Endothelial cell of umbilical vein (primary cell): ENCODE data around the gene TRANK1. TPM values are rescaled to one million over a fixed set of nuclear protein-coding genes. Genes with fewer than 3 reads are reported as not detected.

Experiments
- BruUV-seq: library from RNA; stranded (reverse); fragments of 400-500 nt; replicated peaks from 2 replicates; lab custom pipeline; 2021; lab: Mats Ljungman, UMichigan
- CTCF ChIA-PET: fragments of 300-600, 350-600 bp; sonication (Branson Sonifier 250); formaldehyde crosslinking; loops from one replicate; lab custom pipeline; 2021; ENCODE audit warnings: antibody characterized with exemption, inconsistent platforms; lab: Charles Lee
- POLR2A ChIA-PET: fragments of 300-600, 350-600 bp; sonication (Branson Sonifier 250); formaldehyde crosslinking; loops from one replicate; lab custom pipeline; 2021; ENCODE audit warnings: antibody characterized with exemption, inconsistent platforms; lab: Charles Lee
- DNase-seq: peaks from one replicate; pipeline ENCODE4 v3.0.0-alpha.2; 2011; ENCODE audit warnings: low read depth, low spot score
- FAIRE-seq: peaks from 2 replicates; lab custom pipeline; 2011; peaks lifted over from hg19 to GRCh38; lab: Jason Lieb, UNC
- H2AFZ ChIP-seq: 2 replicates; pipeline ENCODE4 v1.6.0; 2012; ENCODE audit warnings: low read depth, low read length, control low read depth, inconsistent platforms
- H3K27ac ChIP-seq: 2 replicates; pipeline ENCODE4 v1.5.1; 2011; ENCODE audit warnings: low read depth, mild to moderate bottlenecking, control low read depth, low read length, moderate library complexity; ENCODE audit not compliant: insufficient read depth
- H3K27me3 ChIP-seq, 2 experiments: 2 replicates each; pipeline versions ENCODE4 v1.6.0 to v1.6.1; 2011; ENCODE audit warnings: low read length in 2 of 2, mixed read lengths in 1 of 2; ENCODE audit not compliant: control insufficient read depth in 2 of 2, insufficient read depth in 2 of 2
- H3K36me3 ChIP-seq, 2 experiments: 2 replicates in 1 of 2; 3 replicates in 1 of 2; pipeline ENCODE4 v1.5.1; 2011; ENCODE audit warnings: low read length in 2 of 2, mild to moderate bottlenecking in 1 of 2, moderate library complexity in 1 of 2; ENCODE audit not compliant: control insufficient read depth in 2 of 2, insufficient read depth in 2 of 2; ENCODE audit errors: extremely low read depth in 1 of 2
- H3K4me1 ChIP-seq: 3 replicates; pipeline ENCODE4 v1.5.1; 2011; ENCODE audit warnings: mild to moderate bottlenecking, low read length; ENCODE audit not compliant: control insufficient read depth, insufficient read depth; ENCODE audit errors: extremely low read depth
- H3K4me2 ChIP-seq: 2 replicates; pipeline ENCODE4 v1.6.1; 2011; ENCODE audit warnings: low read length, control low read depth, mixed read lengths; ENCODE audit not compliant: insufficient read depth
- H3K4me3 ChIP-seq, 3 experiments: fragments of 200-600 bp in 1 of 3; sonication (generic), shearing (Covaris generic) in 1 of 3; replicated peaks in 1 of 3; 2 replicates each; pipeline ENCODE4 v1.5.1; 2011 to 2016; ENCODE audit warnings: control low read depth in 3 of 3, low read length in 3 of 3, mild to moderate bottlenecking in 2 of 3, inconsistent platforms in 1 of 3, low read depth in 1 of 3, moderate library complexity in 1 of 3; ENCODE audit not compliant: insufficient read depth in 1 of 3
- H3K79me2 ChIP-seq: 2 replicates; pipeline ENCODE4 v1.6.0; 2012; ENCODE audit warnings: low read length, inconsistent platforms; ENCODE audit not compliant: control insufficient read depth, insufficient read depth
- H3K9ac ChIP-seq: replicated peaks from 2 replicates; pipeline ENCODE3; 2011; ENCODE audit warnings: low read length, control low read depth; ENCODE audit not compliant: insufficient read depth; ENCODE audit errors: extremely low read depth
- H3K9me1 ChIP-seq: replicated peaks from 3 replicates; pipeline ENCODE4 v1.6.0; 2011; ENCODE audit warnings: mild to moderate bottlenecking, low read length; ENCODE audit not compliant: control insufficient read depth, insufficient read depth; ENCODE audit errors: extremely low read depth
- H3K9me3 ChIP-seq: replicated peaks from 2 replicates; pipeline ENCODE4 v1.5.1; 2012; ENCODE audit warnings: low read length, inconsistent platforms; ENCODE audit not compliant: control insufficient read depth, insufficient read depth
- H4K20me1 ChIP-seq: replicated peaks from 2 replicates; pipeline ENCODE3; 2011; ENCODE audit warnings: mild to moderate bottlenecking, low read length; ENCODE audit not compliant: control insufficient read depth, insufficient read depth; ENCODE audit errors: extremely low read depth
- CTCF ChIP-seq, 2 donors: IDR thresholded peaks; 1 replicate in 1 of 2; 2 replicates in 1 of 2; pipeline ENCODE4 v1.5.1; 2011; ENCODE audit warnings: low read length in 2 of 2, mild to moderate bottlenecking in 2 of 2, moderate library complexity in 2 of 2, control low read depth in 1 of 2, inconsistent platforms in 1 of 2, low read depth in 1 of 2; ENCODE audit not compliant: insufficient read depth in 1 of 2; ENCODE audit errors: extremely low read depth in 1 of 2
- EZH2 ChIP-seq: IDR thresholded peaks from 2 replicates; pipeline ENCODE4 v1.6.1; 2012; ENCODE audit warnings: borderline replicate concordance, low read depth, mild to moderate bottlenecking, moderate library complexity, low read length, inconsistent platforms; ENCODE audit not compliant: severe bottlenecking
- FOS ChIP-seq: IDR thresholded peaks from 2 replicates; pipeline ENCODE4 v1.6.1; 2011; ENCODE audit warnings: mild to moderate bottlenecking, low read length, moderate library complexity, borderline replicate concordance; ENCODE audit not compliant: insufficient read depth
- GATA2 ChIP-seq: IDR thresholded peaks from 2 replicates; pipeline ENCODE4 v1.7.0; 2011; ENCODE audit warnings: low read depth, mild to moderate bottlenecking, moderate library complexity, mixed read lengths, low read length; ENCODE audit not compliant: insufficient read length, insufficient read depth
- JUN ChIP-seq: IDR thresholded peaks from 2 replicates; pipeline ENCODE4 v1.6.1; 2011; ENCODE audit warnings: borderline replicate concordance, low read depth; ENCODE audit not compliant: insufficient read length, insufficient read depth
- MAX ChIP-seq: IDR thresholded peaks from 2 replicates; pipeline ENCODE4 v1.6.1; 2011; ENCODE audit not compliant: insufficient read depth, insufficient read length
- MYC ChIP-seq: IDR thresholded peaks from one replicate; pipeline ENCODE4 v1.6.1; 2011; ENCODE audit warnings: mild to moderate bottlenecking, low read depth, low read length
- POLR2A ChIP-seq: IDR thresholded peaks from 2 replicates; pipeline ENCODE4 v1.6.1; 2012; ENCODE audit warnings: low read depth, mild to moderate bottlenecking, control low read depth, low read length
- POLR2AphosphoS5 ChIP-seq: IDR thresholded peaks from 2 replicates; pipeline ENCODE4 v1.6.1; 2012; ENCODE audit warnings: low read depth, mild to moderate bottlenecking, control low read depth, low read length, moderate library complexity; ENCODE audit not compliant: insufficient read depth
- dilution Hi-C: fragments of 300-500 bp; cut with MboI; formaldehyde crosslinking; loops from one replicate; pipeline ENCODE4 v1.15.0; 2019; ENCODE audit warnings: low sequenced_read_pairs; ENCODE audit not compliant: extremely low pct_ligation_motif_present
- intact Hi-C: fragments of 100-400 bp; cut with micrococcal nuclease; formaldehyde crosslinking; loops from one replicate; pipeline ENCODE4 v1.10.0; 2022
- polyA plus RNA-seq, 4 experiments: library from polyadenylated mRNA; depleted of rRNA in 3 of 4; stranded (reverse) in 3 of 4; unstranded in 1 of 4; fragments of >200 nt; gene quantifications; 2 replicates each; pipeline versions ENCODE4 v1.2.1 to v1.2.3, GENCODE V29; 2011 to 2012; ENCODE audit warnings: missing spikeins in 1 of 4
- total RNA-seq: library from RNA; stranded (reverse); gene quantifications from 2 replicates; pipeline ENCODE4 v1.2.3, GENCODE V29; 2021

The TRANK1 gene
- total and polyA plus RNA-seq, 2 donors (not counting 3 experiments of a cell fraction or from before 2014, with no cell fraction given), result 4.6 to 14.4 TPM

- Histone ChIP-seq H3K9me1 (no peaks in the 10 kb centered on the region), H3K4me1 (no peaks in the 10 kb centered on the region), H3K27me3 (no peaks in the 10 kb centered on the region), H3K4me2 (no peak overlapping the region), H3K36me3 (no peaks in the 10 kb centered on the region), H2AFZ (no peak overlapping the region), H3K9me3 (no peaks in the 10 kb centered on the region), H3K79me2 (no peaks in the 10 kb centered on the region), H4K20me1 (no peaks in the 10 kb centered on the region), H3K9ac (no peak overlapping the region), H3K27ac (no peak overlapping the region), H3K4me3 (no peak overlapping the region)
- dilution Hi-C loops, result no loop called here
- intact Hi-C loops, result no loop called here
- CTCF ChIA-PET, result no interaction called here
- no peak for DNase-seq
- BruUV-seq, result no TSS peak
- TF ChIP-seq EZH2, result no peak
- TF ChIP-seq MAX, result no peak
- TF ChIP-seq FOS, result no peak
- TF ChIP-seq POLR2AphosphoS5, result no peak
- no peak for TF ChIP-seq GATA2
- TF ChIP-seq CTCF (IDR thresholded peaks at IDR 0.05; ENCODE audit: extremely low read depth in 1 of 2, insufficient read depth in 1 of 2, low read depth in 1 of 2, low read length in 2 of 2), result no peak
- no peak for TF ChIP-seq JUN
- no peak for TF ChIP-seq POLR2A
- TF ChIP-seq MYC, result no peak
- POLR2A ChIA-PET, result no interaction called here
- no peak for FAIRE-seq
Measured at GRCh38 chr3:36871379-36872126, 73.3 kb downstream of the TRANK1 start.
